ENCODE results near the gene IFNGR1. TPM values are rescaled to one million over a fixed set of nuclear protein-coding genes. Genes with fewer than 3 reads are reported as not detected.
A peak's percentile ranks its signal among the peaks of the same experiment; 100 is the strongest.
"Not testable (repeated sequence)": the region's sequence is repeated elsewhere in the genome, so short reads cannot be mapped to it uniquely, and the experiment has no call there.

The IFNGR1 gene
- total RNA-seq = 100 to 1,000 TPM; 128 to 158 TPM
- long read RNA-seq, transcript IFNGR1-207 (7 exons, 2,492 nt) = minor isoform, 17 of 552 reads
- long read RNA-seq, transcript IFNGR1-201 (7 exons, 2,139 nt) = major isoform, 492 of 552 reads
- long read RNA-seq, transcript IFNGR1-211 (8 exons, 2,519 nt) = minor isoform, 5 of 552 reads
- long read RNA-seq, partial matches to known transcripts = 10 of 552 reads
- long read RNA-seq, other reads (novel, unspliced or antisense) = 21 of 552 reads

GRCh38 chr6:137218917-137219663, at the start of gene IFNGR1:
Gene IFNGR1 (minus strand): TSS chr6:137219385. CDS start chr6:137219327, 58 bp downstream.
- DNase-seq (peak; percentile 99), ATAC-seq (peak; percentile 95 to 97)
- intact Hi-C loops (cut with DNase I) = loop anchor here in 1 of 2 donors (5.0 kb wide), 1 partner anchor 93 kb away; no protein-coding TSS in a partner anchor

GRCh38 chr6:137268911-137269310, 49.7 kb upstream of the IFNGR1 start:
- ATAC-seq (no peak), DNase-seq (no peak)
- intact Hi-C loops (cut with DNase I) = no loop called here

- no peak for DNase-seq
- intact Hi-C loops (cut with DNase I) = no loop called here
- no peak for ATAC-seq
Measured at GRCh38 chr6:137266309-137266586, 47.1 kb upstream of the IFNGR1 start.

GRCh38 chr6:137265561-137266308, 46.5 kb upstream of the IFNGR1 start:
- no peak for DNase-seq
- ATAC-seq = no peak
- intact Hi-C loops (cut with DNase I) = no loop called here

GRCh38 chr6:137264311-137265075, 45.3 kb upstream of the IFNGR1 start:
- ATAC-seq = no peak
- intact Hi-C loops (cut with DNase I) = no loop called here
- no peak for DNase-seq

GRCh38 chr6:137261761-137262160, 42.6 kb upstream of the IFNGR1 start:
- ATAC-seq = no peak
- intact Hi-C loops (cut with DNase I) = no loop called here
- DNase-seq = no peak

GRCh38 chr6:137261361-137261760, 42.2 kb upstream of the IFNGR1 start:
- intact Hi-C loops (cut with DNase I) = no loop called here
- DNase-seq = no peak
- peak in 1 of 2 donors; percentile 46 for ATAC-seq

GRCh38 chr6:137260217-137260616, 41.0 kb upstream of the IFNGR1 start:
- DNase-seq (no peak), ATAC-seq (no peak)
- intact Hi-C loops (cut with DNase I) = no loop called here

- ATAC-seq = no peak
- intact Hi-C loops (cut with DNase I) = no loop called here
- DNase-seq = no peak
Measured at GRCh38 chr6:137259349-137259748, 40.2 kb upstream of the IFNGR1 start.

GRCh38 chr6:137258170-137258569, 39.0 kb upstream of the IFNGR1 start:
- DNase-seq (no peak), ATAC-seq (no peak)
- intact Hi-C loops (cut with DNase I) = no loop called here

GRCh38 chr6:137256350-137257103, 37.3 kb upstream of the IFNGR1 start:
- DNase-seq (no peak), ATAC-seq (no peak)
- intact Hi-C loops (cut with DNase I) = no loop called here

- DNase-seq = no peak
- intact Hi-C loops (cut with DNase I) = no loop called here
- no peak for ATAC-seq
Measured at GRCh38 chr6:137254966-137255365, 35.8 kb upstream of the IFNGR1 start.

- ATAC-seq; DNase-seq; intact Hi-C loops (cut with DNase I): not testable (repeated sequence)
Measured at GRCh38 chr6:137254430-137254829, 35.2 kb upstream of the IFNGR1 start.

- intact Hi-C loops (cut with DNase I) = no loop called here
- DNase-seq (no peak), ATAC-seq (peak in 1 of 2 donors; percentile 44)
Measured at GRCh38 chr6:137248702-137249101, 29.5 kb upstream of the IFNGR1 start.

GRCh38 chr6:137247724-137248123, 28.5 kb upstream of the IFNGR1 start:
- no peak for ATAC-seq
- intact Hi-C loops (cut with DNase I) = no loop called here
- DNase-seq = no peak

GRCh38 chr6:137246791-137247202, 27.6 kb upstream of the IFNGR1 start:
- no peak for DNase-seq
- no peak for ATAC-seq
- intact Hi-C loops (cut with DNase I) = no loop called here

- intact Hi-C loops (cut with DNase I) = no loop called here
Measured at GRCh38 chr6:137246164-137246563, 27.0 kb upstream of the IFNGR1 start.

GRCh38 chr6:137241481-137242038, 22.4 kb upstream of the IFNGR1 start:
- ATAC-seq (peak in 1 of 2 donors; percentile 22), DNase-seq (no peak)
- intact Hi-C loops (cut with DNase I) = no loop called here

More at GRCh38 chr6:137246164-137246563, 27.0 kb upstream of the IFNGR1 start:
- no peak for ATAC-seq
- DNase-seq = no peak

Measured in left cardiac atrium (tissue), 4 donors.